Islet of Langerhans (tissue), 1 donor: Measurements from ENCODE around the gene AUNIP.

Experiments
- FAIRE-seq: peaks from one replicate; lab custom pipeline; 2011; peaks lifted over from hg19 to GRCh38; lab: Jason Lieb, UNC

AUNIP gene

GRCh38 chr1:25793585-25794170 is 65.6 kb downstream of the AUNIP start:
- no peak for FAIRE-seq

- FAIRE-seq = no peak
These were observed 67.1 kb downstream of the AUNIP start for GRCh38 chr1:25792115-25792514.

DNA sequence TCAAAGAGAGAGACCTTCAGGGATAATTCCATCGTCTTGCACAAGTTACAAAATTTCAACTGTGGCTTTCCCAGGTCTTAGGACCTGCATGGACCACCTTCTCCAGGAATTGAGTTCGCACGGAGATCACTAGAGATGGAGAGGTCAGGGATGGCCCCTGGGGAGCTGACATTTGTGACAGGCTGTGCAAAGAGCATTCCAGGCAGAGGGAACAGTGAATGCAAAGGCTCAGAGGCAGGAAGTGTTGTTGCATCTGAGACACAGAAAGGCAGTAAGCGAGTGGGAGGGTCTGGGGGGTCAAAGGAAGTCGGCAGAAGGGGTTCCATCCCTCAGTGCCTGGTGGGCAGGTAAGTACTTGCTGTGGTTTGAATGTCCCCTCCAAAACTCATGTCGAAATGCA is 68.8 kb downstream of the AUNIP start:
- FAIRE-seq = no peak

- no peak for FAIRE-seq
These were observed 71.5 kb downstream of the AUNIP start for GRCh38 chr1:25787760-25788166.

GRCh38 chr1:25786887-25787759 is 72.1 kb downstream of the AUNIP start:
- no peak for FAIRE-seq

- no peak for FAIRE-seq
These were observed 73.8 kb downstream of the AUNIP start for GRCh38 chr1:25785333-25786067.

GRCh38 chr1:25784575-25785051 is 74.6 kb downstream of the AUNIP start:
- no peak for FAIRE-seq
